Central memory CD8-positive, alpha-beta T cell (primary cell): ENCODE results near the gene CCNC.
"Not testable (repeated sequence)": the region's sequence is repeated elsewhere in the genome, so short reads cannot be mapped to it uniquely, and the experiment has no call there.

Experiments
- ATAC-seq: fragments of 150-1000 bp; cut with Tn5 transposase; replicated peaks from 2 replicates; pipeline ENCODE4 v1.10.0; 2022; ENCODE audit warnings: mild to moderate bottlenecking, moderate FRiP score, moderate number of reproducible peaks; ENCODE audit not compliant: poor library complexity, severe bottlenecking; ENCODE audit errors: extremely low read depth
- DNase-seq, 2 donors: peaks; one replicate each; pipeline ENCODE4 v3.0.0; 2021; ENCODE audit warnings: low spot score in 2 of 2
- H3K27ac Mint-ChIP-seq: one replicate; pipeline ENCODE4 v1.8.0; 2022; ENCODE audit warnings: low read depth, mild to moderate bottlenecking, moderate library complexity, mixed read lengths
- H3K27me3 Mint-ChIP-seq: one replicate; pipeline ENCODE4 v1.8.0; 2022; ENCODE audit warnings: mixed read lengths
- H3K36me3 Mint-ChIP-seq: one replicate; pipeline ENCODE4 v1.8.0; 2022; ENCODE audit warnings: mild to moderate bottlenecking, moderate library complexity, mixed read lengths; ENCODE audit not compliant: insufficient read depth
- H3K4me1 Mint-ChIP-seq: one replicate; pipeline ENCODE4 v1.8.0; 2022; ENCODE audit warnings: mixed read lengths
- H3K4me3 Mint-ChIP-seq: one replicate; pipeline ENCODE4 v1.8.0; 2022; ENCODE audit warnings: mild to moderate bottlenecking, moderate library complexity, mixed read lengths
- H3K9me3 Mint-ChIP-seq: one replicate; pipeline ENCODE4 v1.8.0; 2022; ENCODE audit warnings: mixed read lengths

CCNC gene

DNA sequence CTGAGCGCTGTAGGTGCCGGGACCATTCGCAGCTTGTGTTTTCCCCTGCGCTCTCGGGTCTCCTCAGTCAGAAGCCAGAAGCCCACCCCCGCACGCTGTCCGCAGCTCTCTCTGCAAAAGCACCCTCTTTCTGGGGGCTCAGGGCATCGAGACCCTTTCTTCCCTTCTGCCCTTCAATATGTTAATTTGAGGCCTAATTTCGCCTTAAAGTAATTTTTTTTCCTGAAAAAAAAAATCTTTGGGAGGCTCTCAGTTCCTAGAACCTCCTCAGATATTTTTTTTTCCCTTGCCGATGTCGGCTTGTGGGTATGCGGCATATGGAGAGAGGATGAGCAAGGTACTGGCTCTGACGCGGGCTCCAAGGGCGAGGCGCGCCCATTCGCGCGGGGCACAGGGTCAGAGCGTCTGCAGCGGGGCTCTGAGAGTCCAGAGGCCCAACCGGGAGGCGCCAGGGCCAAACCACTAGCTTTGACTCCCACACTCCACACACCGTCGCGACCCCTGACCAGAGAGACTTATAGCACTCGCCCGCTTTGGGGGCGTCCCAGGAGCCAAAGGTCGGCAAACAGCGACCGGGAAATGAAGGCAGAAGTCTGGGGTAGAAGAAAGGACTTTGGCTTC is 39.1 kb upstream of the CCNC start:
- Mint-ChIP-seq H3K27me3 (peaks cover 100% of the 10 kb centered on the region), H3K36me3 (peaks cover 8% of the 10 kb centered on the region), H3K27ac (no peak overlapping the region), H3K9me3 (no peaks in the 10 kb centered on the region), H3K4me3 (no peak overlapping the region), H3K4me1 (peaks cover 31% of the 10 kb centered on the region)
- ATAC-seq = no peak
- DNase-seq = no peak

DNA sequence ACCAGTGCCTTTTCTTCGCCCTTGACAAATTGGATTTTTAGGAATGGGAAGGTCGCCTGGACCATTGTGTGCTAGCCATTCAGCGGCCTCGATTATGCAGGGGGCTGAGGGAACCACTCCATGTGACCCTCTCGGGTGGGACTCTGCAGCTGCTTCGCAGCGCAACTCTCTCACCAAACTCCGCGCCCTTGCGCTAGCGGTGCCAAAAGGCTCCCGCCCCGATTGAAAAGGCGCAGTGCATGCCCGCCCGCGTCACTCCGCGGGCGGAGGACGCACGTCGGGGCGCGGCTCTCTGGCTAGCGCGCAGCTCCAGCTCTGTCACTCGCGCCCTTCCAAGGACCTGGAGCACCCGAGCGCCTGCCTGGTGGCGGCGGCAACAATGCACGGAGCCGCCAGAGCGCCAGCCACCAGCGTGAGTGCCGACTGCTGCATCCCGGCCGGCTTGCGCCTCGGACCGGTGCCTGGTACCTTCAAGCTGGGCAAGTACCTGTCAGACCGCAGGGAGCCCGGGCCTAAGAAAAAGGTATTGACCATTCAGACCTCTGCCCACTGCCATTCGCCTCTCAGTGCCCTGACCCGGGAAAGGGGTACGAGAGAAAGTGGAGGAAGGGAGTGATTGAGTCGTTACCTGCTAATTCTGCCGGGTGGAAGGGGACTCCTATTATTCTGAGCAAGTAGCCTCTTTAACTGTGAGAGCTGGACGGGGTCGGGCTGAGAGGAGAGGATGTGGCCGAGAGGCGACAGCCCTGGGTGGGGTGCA is 38.4 kb upstream of the CCNC start, which contains the start of gene PRDM13:
Gene PRDM13 (plus strand): TSS at position 178 of the 760 bp plus-strand sequence. CDS start 202 bp downstream, at position 380.
- Mint-ChIP-seq H3K9me3 (no peaks in the 10 kb centered on the region), H3K36me3 (peaks cover 11% of the 10 kb centered on the region), H3K4me1 (peaks cover 35% of the 10 kb centered on the region), H3K27ac (no peak within 1 kb of the TSS), H3K27me3 (peaks cover 100% of the 10 kb centered on the region), H3K4me3 (no peak within 1 kb of the TSS)
- DNase-seq (no peak), ATAC-seq (no peak)

DNA sequence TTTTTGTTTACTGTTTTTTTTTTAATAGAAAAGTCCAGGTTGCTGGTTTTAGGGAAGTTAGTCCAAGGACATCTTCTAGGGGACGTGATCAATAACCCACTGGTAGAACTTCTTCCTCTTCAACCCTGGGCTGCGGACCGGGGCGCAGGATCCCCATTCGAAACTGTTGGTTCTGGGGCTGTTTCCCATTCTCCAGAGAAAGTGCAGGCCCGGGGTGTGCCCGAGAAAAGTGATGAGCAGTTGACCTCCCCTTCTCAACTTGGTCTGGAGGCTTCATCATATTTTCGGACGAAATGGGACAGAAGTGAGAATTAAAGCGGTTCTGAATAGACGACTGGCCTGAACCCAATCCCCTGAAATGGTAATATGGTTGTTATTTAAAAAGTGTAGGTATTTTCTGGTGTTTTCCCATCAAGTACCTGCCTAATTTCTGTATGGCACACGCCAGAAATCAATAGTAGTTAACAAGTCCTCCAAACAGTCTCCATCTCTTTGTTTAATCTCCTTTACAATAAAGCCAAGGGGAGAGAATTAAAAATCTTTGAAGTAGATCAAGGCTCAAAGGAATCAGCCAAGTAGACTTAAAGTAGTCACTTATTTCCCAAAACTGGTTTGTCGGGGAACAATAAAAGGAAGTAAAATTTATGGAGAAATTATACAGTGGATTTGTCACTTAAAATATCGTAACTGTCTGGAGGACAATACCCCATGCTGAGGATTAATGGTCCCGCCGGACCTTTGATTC is 37.6 kb upstream of the CCNC start:
- Mint-ChIP-seq H3K4me1 (peaks cover 34% of the 10 kb centered on the region), H3K27me3 (peaks cover 100% of the 10 kb centered on the region), H3K4me3 (no peak overlapping the region), H3K36me3 (peaks cover 11% of the 10 kb centered on the region), H3K27ac (no peak overlapping the region), H3K9me3 (no peaks in the 10 kb centered on the region)
- ATAC-seq = no peak
- no peak for DNase-seq

DNA sequence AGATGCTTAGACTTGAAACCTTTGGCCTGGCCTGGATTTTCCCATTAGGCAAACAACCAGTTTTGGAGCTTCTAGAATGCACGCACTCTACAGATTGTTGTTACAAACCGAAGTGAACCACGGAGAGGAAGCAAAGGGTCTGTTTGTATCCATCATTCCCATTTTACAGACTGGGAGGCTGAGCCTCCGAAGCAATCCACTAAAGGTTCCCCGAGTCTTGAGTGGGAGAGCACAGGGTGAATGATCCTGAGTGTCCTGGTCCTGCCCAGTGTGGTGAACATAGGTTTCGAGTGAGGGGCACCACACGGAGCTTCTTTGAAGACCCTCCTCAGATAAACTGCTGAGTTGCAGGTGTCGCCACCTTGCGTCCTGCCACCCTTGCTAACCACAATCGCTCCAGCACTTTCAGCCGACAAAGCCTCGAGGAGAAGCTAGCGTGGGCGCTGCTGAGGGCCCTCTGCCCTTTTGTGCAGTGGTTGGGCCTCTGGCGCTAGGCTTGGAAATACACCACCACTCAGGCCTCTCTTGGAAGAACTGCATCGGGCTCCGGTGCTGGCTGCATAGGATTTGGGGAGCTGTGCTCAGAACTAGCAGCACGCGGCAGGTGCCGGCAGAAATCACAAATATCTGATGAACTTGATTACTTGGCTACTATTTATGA is 36.7 kb upstream of the CCNC start:
- H3K36me3 Mint-ChIP-seq = peaks cover 11% of the 10 kb centered on the region
- DNase-seq (no peak), ATAC-seq (no peak)
- H3K4me3 Mint-ChIP-seq = peak overlapping the region; percentile 20
- no peak overlapping the region for H3K27ac Mint-ChIP-seq
- peaks cover 25% of the 10 kb centered on the region for H3K4me1 Mint-ChIP-seq
- H3K27me3 Mint-ChIP-seq = peaks cover 100% of the 10 kb centered on the region
- H3K9me3 Mint-ChIP-seq = no peaks in the 10 kb centered on the region

DNA sequence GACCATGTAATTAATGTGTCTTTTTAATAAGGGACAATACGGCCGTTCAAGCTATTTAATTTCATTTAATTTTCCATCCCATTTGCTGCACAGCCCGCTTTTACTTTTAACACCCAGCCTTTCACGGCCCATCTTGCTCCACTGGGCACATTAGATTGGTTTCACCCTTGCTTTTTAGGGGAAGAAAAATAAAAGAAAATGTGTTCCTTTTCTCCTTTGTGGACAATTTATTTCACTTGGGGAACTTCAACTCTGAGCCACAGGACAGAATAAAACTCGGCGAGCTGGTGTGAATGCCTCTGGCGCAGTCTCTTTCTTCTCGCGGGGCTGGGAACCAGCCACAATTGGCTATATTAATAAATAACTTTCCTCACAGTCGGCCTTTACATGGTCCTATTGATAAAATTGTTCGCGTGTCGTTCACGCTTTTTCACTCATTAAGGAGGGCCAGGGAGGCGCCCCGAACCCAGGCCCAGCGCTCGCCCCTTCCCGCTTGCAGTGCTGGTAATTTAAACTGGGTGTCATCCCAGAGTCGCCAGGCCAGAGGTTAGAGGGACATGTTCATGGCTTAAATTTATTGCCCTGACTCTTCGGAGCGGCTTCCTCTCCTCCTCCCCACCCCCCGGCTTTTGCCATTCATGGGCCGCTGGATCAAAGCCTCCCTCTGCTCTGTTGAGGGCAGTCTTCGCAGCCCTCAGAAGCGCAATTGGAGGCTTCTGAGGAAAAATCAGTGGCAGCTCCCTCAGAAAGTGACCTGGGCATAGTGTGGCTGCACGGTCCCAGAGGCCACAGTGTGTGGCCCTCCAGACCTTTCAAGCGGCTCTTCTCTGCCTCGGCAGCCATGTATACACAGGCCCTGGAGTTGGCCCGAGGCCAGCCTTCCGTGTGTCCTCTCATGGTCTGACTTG is 36.0 kb upstream of the CCNC start:
- Mint-ChIP-seq H3K27ac (no peak overlapping the region), H3K4me3 (peak overlapping the region; percentile 64), H3K4me1 (peaks cover 20% of the 10 kb centered on the region), H3K36me3 (peaks cover 11% of the 10 kb centered on the region), H3K9me3 (no peaks in the 10 kb centered on the region), H3K27me3 (peaks cover 100% of the 10 kb centered on the region)
- no peak for DNase-seq
- no peak for ATAC-seq

DNA sequence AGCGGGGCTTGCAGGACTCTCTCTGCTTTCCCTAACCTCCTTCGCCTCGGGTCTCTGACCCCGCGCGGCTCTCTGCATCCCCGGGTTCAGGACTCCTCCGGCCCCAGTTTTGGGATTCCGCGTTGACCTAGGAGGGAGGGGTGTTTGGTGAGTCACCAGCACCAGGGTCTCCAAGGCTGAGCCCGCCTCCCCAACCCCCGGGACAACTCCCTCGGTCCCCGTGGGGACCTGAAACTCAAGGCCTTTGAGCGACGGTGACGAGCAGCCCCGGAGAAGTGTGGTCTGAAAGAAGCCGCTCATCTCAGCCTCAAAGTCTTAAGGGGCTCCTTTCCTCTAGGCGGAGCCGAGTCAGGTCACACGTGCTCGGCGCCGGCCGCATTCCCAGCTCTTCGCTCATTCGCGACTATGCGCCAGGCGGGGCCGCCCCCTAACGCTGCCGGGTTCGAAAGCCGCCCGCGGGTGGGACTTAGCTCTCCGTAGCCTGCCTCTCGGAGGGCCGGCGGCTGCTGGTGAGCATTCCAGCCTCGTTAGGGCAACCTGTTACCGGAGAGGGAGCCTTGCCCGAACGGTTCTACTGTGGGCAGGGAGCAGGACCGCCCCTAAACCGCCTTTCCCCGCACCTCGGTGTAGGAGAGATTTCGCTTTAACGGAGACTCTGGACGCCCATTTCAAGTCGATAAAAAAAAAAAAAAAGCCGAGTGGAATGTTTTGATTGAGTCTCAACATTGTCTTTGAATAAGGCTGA is 35.1 kb upstream of the CCNC start:
- Mint-ChIP-seq H3K9me3 (no peaks in the 10 kb centered on the region), H3K27ac (no peak overlapping the region), H3K36me3 (peaks cover 8% of the 10 kb centered on the region), H3K27me3 (peaks cover 100% of the 10 kb centered on the region), H3K4me1 (peaks cover 20% of the 10 kb centered on the region), H3K4me3 (peak overlapping the region; percentile 64)
- ATAC-seq (peak; percentile 31), DNase-seq (no peak)

DNA sequence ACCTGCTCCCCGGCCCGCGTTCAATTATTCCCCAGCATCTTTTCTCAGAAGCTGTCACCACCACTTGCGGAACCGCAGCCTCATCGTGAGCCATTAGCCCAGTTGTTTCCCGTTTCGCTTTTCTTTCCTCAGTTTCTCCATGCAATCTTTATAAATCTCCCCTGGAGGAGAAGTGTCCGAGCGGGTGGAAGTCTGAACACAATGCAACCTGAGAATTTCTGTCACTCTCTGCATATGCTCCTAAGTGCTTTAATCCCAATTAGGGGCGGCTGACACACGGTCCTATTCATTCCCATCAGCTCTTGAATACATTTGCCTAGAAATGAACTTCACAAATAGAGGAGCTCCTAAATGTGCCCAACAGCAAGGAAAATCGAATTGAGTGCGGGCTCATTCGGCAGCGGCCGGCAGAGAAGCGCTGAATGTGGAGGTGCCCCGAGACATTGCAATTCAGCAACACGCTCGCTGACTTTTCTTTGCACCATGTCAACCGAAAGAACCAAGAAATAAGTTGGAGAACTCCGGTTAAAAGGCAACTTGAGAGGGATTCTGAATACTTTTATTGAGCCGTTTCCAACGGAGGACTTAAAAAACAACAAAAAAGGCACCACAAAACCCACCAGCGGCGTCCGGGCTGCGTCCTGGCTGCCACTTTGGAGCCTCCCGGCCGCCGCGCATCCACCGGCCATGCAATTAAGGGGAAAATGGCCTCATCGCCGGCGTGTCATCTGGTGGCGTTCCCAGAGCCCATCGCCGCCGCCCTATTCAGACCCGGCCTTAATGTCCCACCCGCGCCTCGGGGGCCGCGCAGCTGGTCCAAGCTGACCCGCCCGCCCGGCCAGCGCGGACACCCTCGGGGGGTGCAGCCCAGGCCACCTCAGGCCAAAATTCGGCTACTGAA is 34.3 kb upstream of the CCNC start:
- peaks cover 9% of the 10 kb centered on the region for H3K36me3 Mint-ChIP-seq
- no peak for ATAC-seq

DNA sequence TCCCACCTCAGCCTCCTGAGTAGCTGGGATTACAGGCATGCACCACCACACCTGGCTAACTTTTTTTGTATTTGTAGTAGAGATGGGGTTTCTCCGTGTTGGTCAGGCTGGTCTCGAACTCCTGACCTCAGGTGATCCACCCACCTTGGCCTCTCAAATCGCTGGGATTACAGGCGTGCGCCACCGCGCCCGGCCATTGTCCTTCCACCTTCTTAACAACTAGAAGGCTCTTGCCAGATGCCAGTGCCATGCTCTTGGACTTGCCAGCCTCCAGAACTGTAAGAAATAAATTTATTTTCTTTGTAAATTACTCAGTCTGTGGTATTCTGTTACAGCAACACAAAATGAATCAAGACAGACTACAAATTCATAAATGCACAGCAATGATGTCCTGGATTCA is 26.2 kb upstream of the CCNC start:
- not testable (repeated sequence) for H3K27ac Mint-ChIP-seq, H3K36me3 Mint-ChIP-seq, H3K9me3 Mint-ChIP-seq, H3K4me1 Mint-ChIP-seq, ATAC-seq, H3K4me3 Mint-ChIP-seq, DNase-seq
- H3K27me3 Mint-ChIP-seq = peaks cover 100% of the 10 kb centered on the region

More for the DNA sequence above, 34.3 kb upstream of the CCNC start:
- H3K9me3 Mint-ChIP-seq = no peaks in the 10 kb centered on the region
- no peak overlapping the region for H3K27ac Mint-ChIP-seq
- peaks cover 100% of the 10 kb centered on the region for H3K27me3 Mint-ChIP-seq
- peaks cover 20% of the 10 kb centered on the region for H3K4me1 Mint-ChIP-seq
- peak overlapping the region; percentile 64 for H3K4me3 Mint-ChIP-seq
- no peak for DNase-seq

DNA sequence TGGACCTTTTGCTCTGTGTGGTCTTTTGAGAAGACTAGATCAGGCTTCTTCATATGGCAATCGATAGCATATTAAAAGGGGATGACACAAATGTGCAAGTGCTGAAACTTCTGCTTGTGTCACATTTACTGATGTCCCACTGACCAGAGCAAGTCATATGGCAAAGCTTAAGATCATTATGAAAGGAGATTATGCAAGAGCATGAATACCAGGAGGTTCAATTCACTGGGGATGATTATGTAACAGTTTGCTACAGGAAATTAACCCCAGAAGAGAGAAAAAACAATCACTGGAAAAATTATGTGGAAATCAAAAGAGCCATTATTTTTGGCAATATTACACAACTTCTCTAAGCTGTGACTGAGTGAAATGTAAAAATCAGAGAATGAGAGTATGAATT is 24.4 kb upstream of the CCNC start:
- Mint-ChIP-seq H3K36me3 (peaks cover 2% of the 10 kb centered on the region), H3K4me1 (peaks cover 18% of the 10 kb centered on the region), H3K9me3 (peaks cover 6% of the 10 kb centered on the region), H3K27ac (no peak overlapping the region), H3K27me3 (peaks cover 96% of the 10 kb centered on the region), H3K4me3 (no peak overlapping the region)
- ATAC-seq (no peak), DNase-seq (no peak)

DNA sequence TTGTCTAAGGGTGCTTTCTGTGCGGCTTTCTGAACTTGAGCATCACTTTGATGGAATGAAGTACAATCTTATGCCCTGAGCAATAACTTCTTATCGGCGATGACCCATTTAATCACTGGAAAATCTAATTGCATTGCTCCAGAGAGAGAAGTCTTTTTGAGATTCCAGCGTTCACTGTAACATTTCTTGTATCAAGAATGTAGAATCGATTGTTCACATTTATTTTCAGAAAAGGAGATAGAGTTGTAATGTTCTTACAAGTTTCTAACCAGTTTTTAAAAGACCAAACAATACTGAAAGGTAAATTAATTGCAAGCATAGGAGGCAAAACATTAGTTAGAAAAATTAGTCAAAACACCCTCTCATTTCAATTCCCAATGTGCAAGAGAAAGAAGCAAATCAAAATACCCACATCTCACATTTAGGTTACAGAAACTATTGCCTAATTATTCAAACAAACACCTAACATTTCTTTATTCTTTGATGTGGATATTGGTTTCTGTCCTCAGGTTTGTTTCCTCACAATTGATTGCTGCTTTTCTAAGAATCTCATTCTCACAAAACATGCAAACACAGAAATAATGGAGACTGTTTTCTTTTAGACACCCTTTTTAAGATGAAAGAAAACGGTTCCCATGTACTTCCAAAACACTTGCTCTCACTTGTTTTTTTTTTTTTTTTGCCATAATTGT is 23.4 kb upstream of the CCNC start:
- peak overlapping the region; percentile 19 for H3K4me3 Mint-ChIP-seq

More for the DNA sequence above, 23.4 kb upstream of the CCNC start:
- Mint-ChIP-seq H3K4me1 (peaks cover 18% of the 10 kb centered on the region), H3K36me3 (peaks cover 2% of the 10 kb centered on the region), H3K27ac (no peak overlapping the region), H3K27me3 (peaks cover 91% of the 10 kb centered on the region), H3K9me3 (peaks cover 6% of the 10 kb centered on the region)
- ATAC-seq (no peak), DNase-seq (no peak)
